ENCODE measurements around the gene BZW2.

The BZW2 gene

DNA sequence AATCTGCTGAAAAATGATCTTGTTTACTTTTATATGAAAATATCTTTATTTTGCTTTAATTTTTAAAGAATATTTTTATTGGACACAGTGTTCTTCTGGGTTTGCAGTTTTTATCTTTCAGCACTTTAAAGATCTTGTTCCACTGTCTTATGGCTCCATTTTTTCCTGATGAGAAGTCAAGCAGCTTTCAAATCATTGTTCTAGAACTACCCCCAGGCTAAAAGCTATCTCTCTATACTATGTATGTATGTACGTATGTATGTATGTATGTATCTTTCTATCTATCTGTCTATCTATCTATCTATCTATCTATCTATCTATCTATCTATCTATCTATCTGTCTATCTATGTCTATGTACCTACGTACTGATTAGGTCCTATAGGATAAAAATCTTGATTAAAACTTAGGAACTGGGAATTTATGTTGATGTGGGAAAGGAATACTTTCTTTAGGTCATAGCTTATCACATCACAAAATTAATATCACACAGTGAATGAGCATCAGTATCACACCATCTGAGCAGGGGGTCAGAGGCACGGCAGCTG is 72.2 kb downstream of the BZW2 start:
- DNase-seq (ENCODE audit: low read depth): no peak

DNA sequence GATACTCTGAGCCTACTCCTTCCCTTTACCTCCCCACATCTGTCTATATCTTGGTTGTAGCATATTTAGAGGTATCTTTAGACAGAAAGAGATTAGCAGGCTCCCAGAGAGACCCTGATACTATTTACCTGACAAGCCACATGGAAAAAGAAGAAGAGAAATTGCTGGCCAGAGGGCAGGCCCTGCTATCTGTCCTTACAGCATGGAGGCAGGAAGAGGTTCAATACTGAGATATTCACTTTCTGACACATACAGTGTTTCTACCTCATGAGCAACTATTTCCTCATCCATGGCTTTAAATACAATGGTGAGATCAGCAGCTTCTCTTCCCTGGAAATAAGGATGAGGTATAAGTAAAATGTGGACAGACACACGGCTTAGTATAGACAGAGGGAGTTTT is 73.7 kb downstream of the BZW2 start:
- DNase-seq (ENCODE audit: low read depth): no peak

DNA sequence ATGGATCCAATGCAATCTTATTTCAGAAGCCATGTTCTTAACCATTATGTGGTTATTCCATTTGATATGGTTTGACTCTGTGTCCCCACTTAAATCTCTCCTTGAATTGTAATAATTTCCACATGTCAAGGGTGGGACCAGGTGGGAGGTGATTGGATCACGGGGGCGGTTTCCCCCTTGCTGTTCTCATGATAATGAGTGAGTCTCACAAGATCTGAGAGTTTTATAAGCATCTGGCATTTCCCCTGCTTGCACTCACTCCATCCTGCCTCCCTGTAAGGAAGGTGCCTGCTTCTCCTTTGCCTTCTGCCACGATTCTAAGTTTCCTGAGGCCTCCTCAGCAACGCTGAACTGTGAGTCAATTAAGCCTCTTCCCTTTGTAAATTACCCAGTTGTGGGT is 75.6 kb downstream of the BZW2 start:
- DNase-seq (ENCODE audit: low read depth): no peak

DNA sequence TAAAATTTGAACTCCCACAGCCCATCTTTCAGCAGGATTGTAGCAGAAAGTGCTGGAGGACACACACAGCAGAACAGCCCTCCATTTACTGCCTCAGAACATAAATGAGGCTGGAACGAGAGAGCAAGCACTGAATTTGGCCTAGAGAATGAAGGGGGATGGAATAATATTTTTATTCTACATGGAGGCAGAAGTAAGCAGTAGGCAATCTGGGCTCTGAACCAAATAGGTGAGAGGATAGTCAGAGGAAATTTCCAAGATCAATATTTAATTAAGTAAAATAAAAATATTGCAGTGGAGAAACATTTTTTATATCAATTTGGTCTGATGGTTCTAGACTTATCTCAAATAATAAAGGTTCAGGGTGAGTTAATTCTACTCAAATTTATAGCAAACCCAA is 78.4 kb downstream of the BZW2 start:
- DNase-seq (ENCODE audit: low read depth): no peak

DNA sequence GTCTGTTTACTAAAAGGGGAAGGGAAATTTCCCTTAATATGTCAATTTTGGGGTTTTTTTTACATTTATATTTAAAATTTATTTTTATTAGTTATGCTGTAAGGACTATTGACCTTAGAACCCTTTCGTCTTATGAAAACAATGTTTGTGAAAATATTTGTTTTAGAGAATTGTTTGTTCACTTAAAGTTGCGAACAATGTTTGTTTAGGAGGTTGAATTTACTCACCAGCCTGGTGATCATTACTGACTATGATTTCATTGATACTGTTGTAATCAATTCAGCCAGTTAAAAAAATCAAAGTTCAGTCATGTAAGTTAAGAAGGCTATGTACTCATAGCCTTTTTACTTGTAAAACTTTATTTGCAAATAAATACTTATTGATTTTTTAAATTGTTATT is 80.2 kb downstream of the BZW2 start:
- DNase-seq (ENCODE audit: low read depth): no peak

DNA sequence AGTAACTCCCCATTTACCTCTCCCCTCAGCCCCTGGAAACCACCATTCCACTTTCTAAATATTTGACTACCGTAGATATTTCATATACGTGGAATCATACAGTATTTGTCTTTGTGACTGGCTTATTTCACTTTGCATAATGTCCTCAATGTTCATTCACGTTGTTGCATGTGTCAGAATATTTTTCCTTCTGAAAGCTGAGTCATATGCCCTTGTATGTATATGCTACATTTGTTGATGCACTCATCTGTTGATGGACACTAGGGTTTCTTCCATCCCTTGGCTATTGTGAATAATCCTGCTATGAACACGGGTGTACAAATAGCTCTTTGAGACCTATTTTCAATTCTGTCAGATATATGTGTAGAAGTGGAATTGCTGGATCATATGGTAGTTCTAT is 81.8 kb downstream of the BZW2 start:
- no peak for DNase-seq (ENCODE audit: low read depth)

DNA sequence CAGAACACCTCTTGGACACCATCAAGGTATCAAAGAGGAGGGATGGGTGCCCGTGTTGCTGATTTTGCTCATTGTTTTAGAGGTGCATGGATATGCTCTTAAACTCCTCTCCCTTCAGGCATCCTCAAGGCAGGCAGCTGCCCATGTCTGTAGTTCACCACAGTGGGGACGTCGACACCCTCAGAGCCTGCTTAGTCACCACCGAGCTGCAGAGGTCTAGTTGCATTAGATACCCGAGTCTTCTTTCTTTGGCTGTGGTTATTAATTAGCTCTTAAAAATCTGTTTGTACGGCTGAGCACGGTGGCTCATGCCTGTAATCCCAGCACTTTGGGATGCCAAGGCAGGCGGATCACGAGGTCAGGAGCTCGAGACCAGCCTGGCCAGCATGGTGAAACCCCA is 82.8 kb downstream of the BZW2 start:
- DNase-seq (ENCODE audit: low read depth): no peak

DNA sequence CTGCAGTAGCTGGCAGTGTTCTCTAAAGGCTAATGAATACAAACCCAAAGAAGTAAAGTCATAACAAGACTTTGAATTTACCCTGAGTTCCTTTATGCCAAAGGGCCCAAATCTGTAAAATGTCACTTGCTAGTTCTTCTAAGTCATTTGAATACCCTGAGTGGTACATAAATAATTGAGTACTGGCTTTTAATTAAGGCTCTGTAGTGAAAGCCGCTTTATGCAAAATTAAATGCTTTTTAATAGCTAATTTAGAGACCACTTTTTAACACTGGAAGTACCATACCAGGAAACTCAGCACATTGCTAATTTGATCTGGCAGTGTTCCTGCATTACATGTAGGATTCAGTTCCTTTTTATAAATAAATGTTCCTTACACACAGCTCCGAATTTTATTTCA is 83.6 kb downstream of the BZW2 start:
- no peak for DNase-seq (ENCODE audit: low read depth)

DNA sequence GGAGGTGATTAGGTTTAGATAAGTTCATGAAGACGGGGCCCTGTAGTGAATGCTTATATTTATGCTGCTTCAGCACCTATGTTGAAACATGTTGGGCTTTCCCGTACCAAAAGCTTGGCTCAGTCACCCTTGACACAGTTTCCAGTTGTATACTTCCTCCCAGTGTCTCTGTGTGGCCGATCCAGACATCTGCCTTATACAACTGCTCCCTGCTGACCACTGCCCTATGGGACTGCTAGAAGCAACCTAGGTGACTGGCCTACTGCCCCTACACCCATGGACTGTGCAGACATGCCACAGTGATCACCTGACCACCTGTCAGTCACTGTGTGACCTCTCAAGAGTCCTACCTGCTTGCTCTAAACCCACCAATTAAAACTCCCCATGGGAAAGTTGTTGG is 85.0 kb downstream of the BZW2 start:
- no peak for DNase-seq (ENCODE audit: low read depth)

DNA sequence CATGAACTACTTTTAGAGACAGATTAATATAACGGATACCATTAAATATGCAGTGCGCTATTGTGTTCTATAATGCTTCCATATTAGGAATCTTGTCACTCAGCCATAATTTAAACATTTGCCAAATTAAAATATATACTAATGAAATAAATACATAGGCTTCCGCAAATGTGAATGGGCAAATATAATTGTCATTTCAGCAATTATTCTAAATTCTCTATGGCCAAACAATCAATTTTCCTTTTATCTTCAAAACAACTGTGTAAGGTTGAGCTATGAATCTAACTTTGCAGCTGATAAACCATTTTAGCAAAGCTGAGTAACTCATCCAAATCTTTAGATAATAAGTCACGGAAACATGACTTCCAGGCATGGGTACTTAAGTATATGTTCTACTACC is 86.8 kb downstream of the BZW2 start:
- no peak for DNase-seq (ENCODE audit: low read depth)

DNA sequence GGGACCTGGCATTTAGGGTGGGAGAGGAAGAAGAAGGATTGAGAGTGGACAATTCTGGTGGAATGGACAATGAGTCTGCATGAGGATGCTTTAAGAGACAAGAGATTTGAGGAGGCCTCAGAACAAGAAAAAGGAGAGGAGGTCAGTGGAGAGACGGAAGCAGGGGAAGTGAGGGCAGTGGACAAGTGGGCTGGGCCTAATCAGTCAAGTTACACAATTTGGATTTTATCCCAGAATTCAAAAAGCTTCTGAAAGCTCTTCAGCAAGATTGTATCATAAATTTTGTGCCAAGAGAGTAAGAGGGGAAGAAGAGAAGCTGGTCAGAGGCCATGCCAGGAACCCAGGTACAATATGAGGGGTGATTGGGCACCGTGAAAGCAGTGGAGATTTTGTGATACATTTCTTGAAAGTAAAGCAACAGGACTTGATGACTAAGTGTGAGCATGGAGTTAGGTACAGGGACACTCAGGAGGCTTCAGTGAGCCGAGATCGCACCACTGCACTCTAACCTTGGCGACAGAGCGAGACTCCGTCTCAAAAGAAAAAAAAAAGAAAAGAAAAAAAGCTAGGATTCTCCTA is 88.3 kb downstream of the BZW2 start:
- no peak for DNase-seq (ENCODE audit: low read depth)

DNA sequence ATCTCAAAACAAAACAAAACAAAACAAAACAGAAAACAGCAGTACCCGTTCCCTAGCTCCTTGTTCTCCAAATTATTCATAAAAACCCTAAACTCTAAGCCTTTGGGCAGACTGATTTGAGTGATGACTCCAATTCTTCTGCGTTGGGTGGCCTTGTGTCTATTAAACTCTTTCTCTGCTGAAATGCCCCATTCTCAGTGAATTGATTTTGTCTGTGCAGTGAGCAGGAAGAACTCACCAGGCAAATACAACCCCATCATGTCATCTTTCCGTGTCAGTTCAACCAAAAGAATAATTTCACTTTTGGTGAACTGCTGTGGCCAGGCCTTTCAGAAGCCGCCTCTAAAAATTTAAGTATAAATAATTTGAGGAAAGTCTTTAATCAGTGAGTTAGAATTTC is 89.0 kb downstream of the BZW2 start:
- no peak for DNase-seq (ENCODE audit: low read depth)

DNA sequence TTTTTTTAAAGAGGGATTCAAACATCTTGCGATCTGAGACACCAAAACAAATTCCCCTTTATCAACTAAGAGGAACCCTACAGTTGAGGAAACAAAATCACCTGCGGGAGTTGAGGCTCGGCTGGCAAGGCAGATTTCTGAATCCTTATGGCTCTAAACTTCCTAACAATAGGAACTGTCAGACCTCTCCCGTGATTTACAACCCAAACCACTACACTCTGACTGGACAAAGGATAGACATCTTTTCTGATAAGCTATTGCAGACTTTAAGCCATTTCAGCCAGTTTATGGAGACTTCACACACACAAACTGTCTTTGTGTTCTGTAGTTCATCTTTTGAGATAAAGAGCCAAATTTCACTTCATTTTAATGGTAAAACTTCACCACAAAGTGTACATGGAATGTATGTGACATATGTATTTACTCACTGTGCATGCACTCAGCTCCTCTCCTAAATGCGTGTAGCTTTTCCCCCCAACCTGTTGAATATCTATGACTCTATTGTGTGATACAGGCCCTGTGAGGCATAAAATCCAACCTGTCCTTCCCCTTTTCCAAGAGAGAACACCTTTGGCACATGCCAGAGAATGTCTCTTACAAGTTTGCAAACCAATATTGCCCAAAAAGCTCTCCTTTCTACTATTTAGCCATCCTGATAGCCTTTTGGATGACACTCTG is 92.2 kb downstream of the BZW2 start:
- no peak for DNase-seq (ENCODE audit: low read depth)

DNA sequence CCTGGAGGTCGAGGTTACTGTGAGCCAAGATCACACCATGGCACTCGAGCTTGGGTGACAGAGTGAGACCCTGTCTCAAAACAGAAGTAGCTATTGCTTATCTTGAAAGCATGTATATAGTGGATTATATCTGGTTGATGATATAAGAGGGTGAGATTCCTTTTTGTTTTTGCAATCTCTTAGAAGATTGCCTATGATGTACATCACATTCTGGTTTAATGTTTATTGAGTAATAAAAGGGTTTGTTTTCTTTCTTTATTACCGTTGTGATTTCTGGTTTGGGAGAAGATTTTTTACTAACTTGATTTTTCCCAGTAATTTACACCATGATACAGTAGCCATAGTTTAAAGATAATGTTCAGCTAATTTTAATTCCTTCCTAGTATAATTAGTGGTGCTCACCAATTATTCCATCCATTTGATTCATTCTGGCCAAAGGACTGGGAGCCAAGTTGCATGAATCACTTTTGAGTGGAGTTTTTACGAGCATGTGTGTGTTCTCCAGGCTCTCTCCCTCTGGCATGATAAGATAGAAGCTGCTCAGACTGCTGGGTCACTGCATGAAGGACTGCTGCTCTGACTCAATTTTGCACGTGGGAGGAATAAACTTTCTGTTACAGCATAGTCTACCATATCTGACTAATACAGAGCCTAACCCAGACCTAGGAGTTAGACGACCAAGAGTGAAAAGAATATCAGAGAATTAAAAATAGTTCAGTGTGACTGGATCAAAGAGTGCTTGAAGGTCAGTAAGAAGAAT is 94.1 kb downstream of the BZW2 start:
- DNase-seq (ENCODE audit: low read depth): no peak

DNA sequence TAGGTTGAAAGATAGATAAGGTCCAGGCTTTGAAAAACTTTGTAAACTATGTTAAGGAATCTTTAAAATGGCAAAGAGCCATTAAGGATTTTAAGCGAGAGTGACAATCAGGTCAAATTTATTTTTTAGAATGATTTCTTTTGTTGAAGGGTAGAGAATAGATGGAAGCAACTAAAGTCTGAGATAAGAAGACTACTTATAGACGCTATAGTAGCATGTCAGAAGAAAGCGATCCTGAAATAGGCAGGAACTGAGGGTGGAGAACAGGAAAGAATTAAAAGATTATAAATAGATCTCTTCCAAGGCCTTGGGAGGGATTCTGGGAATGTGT is 94.6 kb downstream of the BZW2 start:
- no peak for DNase-seq (ENCODE audit: low read depth)

DNA sequence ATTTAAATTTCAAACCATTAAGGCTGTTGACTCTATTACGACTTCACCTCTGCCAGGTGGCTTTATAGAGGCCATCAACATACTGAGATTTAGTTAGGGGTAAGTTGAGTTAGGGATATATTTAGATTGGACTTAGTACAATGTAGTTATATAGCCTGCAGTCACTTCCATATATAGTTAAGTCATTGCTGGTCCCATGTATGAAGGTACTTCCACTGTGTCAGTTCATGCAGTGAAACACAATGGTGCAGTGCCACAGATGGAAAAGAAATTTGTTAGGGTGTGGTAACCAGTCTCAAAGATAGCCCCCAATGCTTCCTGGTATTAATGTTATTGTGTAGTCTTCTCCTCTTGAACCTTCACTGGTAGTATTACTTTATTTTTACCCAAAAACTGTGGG is 95.0 kb downstream of the BZW2 start:
- no peak for DNase-seq (ENCODE audit: low read depth)

DNA sequence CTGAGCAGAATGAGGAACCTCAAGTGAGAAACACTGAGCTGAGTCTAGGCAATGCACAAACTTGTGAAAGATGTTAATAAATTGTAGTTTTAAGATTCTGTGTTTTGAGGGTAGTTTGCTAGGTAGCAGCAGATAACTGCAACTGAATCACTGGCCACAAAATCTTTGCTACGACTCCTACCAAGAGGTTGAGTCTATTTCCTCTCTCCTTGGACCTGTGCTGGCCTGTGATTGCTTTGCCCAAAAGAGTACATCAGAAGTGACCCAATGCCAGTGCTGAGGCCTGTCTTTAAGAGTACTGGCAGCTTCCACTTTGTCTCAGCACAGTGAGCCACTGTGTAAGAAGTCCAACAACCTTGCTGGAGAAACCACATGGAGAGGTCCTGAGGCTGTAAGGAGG is 95.7 kb downstream of the BZW2 start:
- DNase-seq (ENCODE audit: low read depth): no peak

DNA sequence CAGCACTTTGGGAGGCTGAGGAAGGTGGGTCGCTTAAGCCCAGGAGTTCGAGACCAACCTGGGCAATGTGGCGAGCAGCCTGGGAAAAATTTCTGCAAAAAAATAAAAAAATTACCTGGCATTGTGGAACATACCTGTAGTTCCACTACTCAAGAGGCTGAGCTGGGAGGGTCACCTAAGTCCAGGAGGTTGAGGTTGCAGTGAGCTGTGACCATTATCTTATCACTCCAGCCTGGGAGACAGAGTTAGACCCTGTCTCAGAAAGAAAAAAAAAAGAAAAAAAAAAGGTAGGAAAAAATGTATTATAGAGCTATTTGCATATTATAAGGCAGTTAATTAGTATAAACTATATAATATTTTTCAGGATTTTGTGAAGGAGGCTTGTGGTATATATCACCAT is 96.6 kb downstream of the BZW2 start:
- DNase-seq (ENCODE audit: low read depth): no peak

DNA sequence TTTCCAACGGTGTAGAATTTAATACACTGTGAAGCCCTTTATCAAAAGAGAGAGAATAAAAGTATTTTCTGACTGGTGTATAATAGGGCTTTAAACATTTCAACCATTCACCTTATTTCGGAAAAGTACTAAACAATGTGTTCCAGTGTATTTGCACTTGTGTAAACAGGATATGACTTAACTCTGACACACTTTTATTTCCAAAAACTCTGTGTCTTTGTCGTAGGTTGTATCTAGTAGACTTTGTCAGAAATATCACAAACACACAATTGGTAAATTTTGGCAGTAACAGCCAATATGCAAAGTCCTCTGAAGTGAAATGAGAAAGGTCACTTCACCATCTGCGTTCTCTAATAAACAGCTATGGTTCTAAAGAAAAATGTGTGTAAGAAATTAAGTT is 97.3 kb downstream of the BZW2 start:
- no peak for DNase-seq (ENCODE audit: low read depth)

DNA sequence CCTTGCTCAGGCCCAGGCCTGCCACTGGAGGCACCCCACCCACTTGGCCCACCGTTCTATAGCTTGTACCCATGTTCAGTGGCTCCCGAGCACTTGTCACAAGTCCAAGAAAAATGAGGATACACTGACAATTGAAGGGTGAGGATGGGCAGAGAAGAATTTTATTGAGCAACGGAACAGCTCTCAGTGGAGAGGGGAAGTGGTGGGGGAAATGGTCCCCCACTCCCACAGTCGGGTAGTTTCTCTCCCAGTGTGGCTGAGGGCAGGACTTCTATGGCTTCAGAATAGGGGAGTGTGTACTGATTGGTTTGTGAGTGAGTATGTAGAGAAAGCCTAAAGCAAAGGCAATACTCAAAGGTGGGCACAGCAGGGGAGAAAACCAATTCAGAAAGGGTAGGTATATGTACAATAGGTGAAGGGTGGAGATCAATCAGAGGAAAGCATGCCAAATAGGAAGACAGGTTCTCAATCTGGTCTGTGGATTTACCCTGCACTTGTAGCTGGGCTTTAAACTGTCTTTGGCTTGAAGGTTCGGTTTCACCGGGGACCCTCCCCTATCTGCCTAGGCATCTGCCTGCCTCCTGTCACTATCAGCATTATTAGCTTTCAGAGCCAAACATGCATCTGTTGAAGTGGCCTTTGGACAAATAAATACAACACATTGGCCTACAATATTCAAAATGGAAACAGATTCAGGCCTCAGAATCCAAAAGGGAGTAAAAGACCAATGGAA is 98.7 kb downstream of the BZW2 start:
- DNase-seq (ENCODE audit: low read depth): no peak

DNA sequence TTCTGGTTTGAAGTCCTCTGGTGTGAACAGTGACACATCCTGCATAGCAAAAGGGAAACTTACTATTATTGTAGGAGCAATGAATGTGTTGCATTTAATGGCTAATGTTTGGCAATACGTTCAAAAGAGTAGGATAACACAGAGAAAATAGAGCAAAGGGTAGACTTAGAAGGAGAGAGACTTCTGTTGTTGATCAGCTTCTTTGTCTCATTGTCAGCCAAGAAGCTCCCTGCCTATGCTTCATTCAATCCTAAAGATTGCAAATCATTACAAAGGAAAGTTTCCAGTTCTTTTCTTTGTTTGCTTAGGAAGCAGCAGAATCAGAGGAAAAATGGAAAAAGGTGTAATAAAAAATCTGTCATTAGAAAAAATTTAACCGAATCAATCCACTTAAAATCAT is 99.7 kb downstream of the BZW2 start:
- DNase-seq (ENCODE audit: low read depth): no peak

DNA sequence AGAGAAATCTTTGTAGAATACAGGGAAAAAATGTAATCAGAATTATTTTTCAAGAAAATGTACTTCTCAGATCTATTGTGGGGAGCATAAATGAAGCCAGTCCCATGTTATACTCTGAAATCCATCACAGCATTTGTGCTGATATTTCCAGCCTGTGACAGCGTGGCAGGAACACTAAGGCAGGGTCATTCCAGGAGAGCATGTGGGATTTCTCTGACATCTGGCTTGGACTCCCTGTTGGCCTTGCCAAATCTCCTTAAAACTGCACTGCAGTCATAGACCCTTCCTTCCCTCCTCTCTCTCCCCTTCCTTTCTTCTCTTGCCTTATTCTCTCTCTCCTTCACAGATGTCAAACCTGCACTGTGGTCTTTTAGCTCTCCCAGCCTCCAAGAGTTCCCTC is 101.1 kb downstream of the BZW2 start:
- no peak for DNase-seq (ENCODE audit: low read depth)

Measured in activated T-helper 1 cell treated with Interleukin-2 at 50 U/mL for 16 hours (primary cell).